HepG2 (cell line): ENCODE measurements around the gene LRRC28. TPM values are rescaled to one million over a fixed set of nuclear protein-coding genes. Genes with fewer than 3 reads are reported as not detected.
A peak's percentile ranks its signal among the peaks of the same experiment; 100 is the strongest.

Experiments
- ATAC-seq: fragments of 200-7000 bp; cut with Tn5 transposase; 3 replicates; pipeline ENCODE4 v1.9.1; 2020; ENCODE audit warnings: mild to moderate bottlenecking, moderate library complexity
- BruUV-seq: library from RNA; stranded (reverse); fragments of 400-500 nt; replicated peaks from 2 replicates; lab custom pipeline; 2021; lab: Mats Ljungman, UMichigan
- CTCF ChIA-PET: fragments of 300-600 bp; formaldehyde crosslinking; extraction: SDS; loops from one replicate; lab custom pipeline; 2021; ENCODE audit warnings: low total read pairs, inconsistent platforms, low intra/inter-chr PET ratio; lab: Yijun Ruan, JAX
- POLR2A ChIA-PET: fragments of 350-600 bp; sonication (Branson Sonifier 250); formaldehyde crosslinking; loops from one replicate; lab custom pipeline; 2020; ENCODE audit warnings: antibody characterized with exemption, inconsistent platforms; lab: Yijun Ruan, JAX
- DNase-seq: peaks from one replicate; pipeline ENCODE4 v3.0.0-alpha.2; 2015; ENCODE audit warnings: low spot score
- FAIRE-seq: peaks from 3 replicates; lab custom pipeline; 2011; peaks lifted over from hg19 to GRCh38; lab: Jason Lieb, UNC
- H2AFZ ChIP-seq: one replicate; pipeline ENCODE4 v1.6.1; 2011; ENCODE audit warnings: low read length, inconsistent platforms
- H3K27ac ChIP-seq: fragments of 300-600 bp; 3 replicates; pipeline ENCODE4 v1.8.0; 2011; ENCODE audit warnings: mixed run types, mild to moderate bottlenecking, mixed read lengths, low read length, inconsistent platforms; ENCODE audit not compliant: insufficient read depth; ENCODE audit errors: extremely low read length
- H3K27me3 ChIP-seq, 2 experiments: fragments of 200-600 bp in 1 of 2; 2 replicates in 1 of 2; 3 replicates in 1 of 2; pipeline versions ENCODE4 v1.6.0 to v1.8.0; 2011; ENCODE audit warnings: low read length in 2 of 2, mild to moderate bottlenecking in 2 of 2, moderate library complexity in 2 of 2, inconsistent platforms in 1 of 2; ENCODE audit not compliant: insufficient read depth in 2 of 2, control insufficient read depth in 1 of 2
- H3K36me3 ChIP-seq, 2 experiments: fragments of 200-600 bp in 1 of 2; replicated peaks in 1 of 2; 2 replicates in 1 of 2; 3 replicates in 1 of 2; pipeline versions ENCODE4 v1.5.1 to v1.8.0; 2011; ENCODE audit warnings: low read length in 2 of 2, inconsistent platforms in 1 of 2; ENCODE audit not compliant: insufficient read depth in 2 of 2, control insufficient read depth in 1 of 2
- H3K4me1 ChIP-seq: 2 replicates; pipeline ENCODE4 v1.5.1; 2012; ENCODE audit warnings: low read length, inconsistent platforms; ENCODE audit not compliant: insufficient read depth
- H3K4me2 ChIP-seq: 2 replicates; pipeline ENCODE4 v1.6.0; 2011; ENCODE audit warnings: low read depth, low read length, inconsistent platforms
- H3K4me3 ChIP-seq, 3 experiments: fragments of 200-600 bp in 1 of 3; sonication (generic), shearing (Covaris generic) in 1 of 3; replicated peaks in 1 of 3; 2 replicates each; pipeline ENCODE4 v1.5.1; 2011 to 2016; ENCODE audit warnings: low read length in 3 of 3, inconsistent platforms in 2 of 3, low read depth in 2 of 3, mild to moderate bottlenecking in 2 of 3, control low read depth in 1 of 3, mixed read lengths in 1 of 3; ENCODE audit not compliant: insufficient read depth in 1 of 3
- H3K79me2 ChIP-seq: one replicate; pipeline ENCODE4 v1.6.1; 2011; ENCODE audit warnings: low read length, inconsistent platforms; ENCODE audit not compliant: insufficient read depth
- H3K9ac ChIP-seq: 2 replicates; pipeline ENCODE4 v1.6.0; 2011; ENCODE audit warnings: mild to moderate bottlenecking, low read depth, low read length, inconsistent platforms; ENCODE audit not compliant: insufficient read depth
- H3K9me3 ChIP-seq: 2 replicates; pipeline ENCODE4 v1.5.1; 2012; ENCODE audit warnings: mild to moderate bottlenecking, low read length
- H4K20me1 ChIP-seq: 2 replicates; pipeline ENCODE4 v1.6.0; 2011; ENCODE audit warnings: inconsistent platforms, mild to moderate bottlenecking, low read length, moderate library complexity; ENCODE audit not compliant: insufficient read depth
- CEBPG ChIP-seq: IDR thresholded peaks from 2 replicates; pipeline ENCODE4 v1.6.1; 2016
- FOXP1 ChIP-seq, 2 experiments: fragments of 450-650 bp in 1 of 2; IDR thresholded peaks; 2 replicates each; pipeline ENCODE4 v1.6.1; 2017 to 2018; ENCODE audit warnings: antibody characterized with exemption in 1 of 2
- KLF16 ChIP-seq, 2 experiments: sonication (generic) in 1 of 2; formaldehyde crosslinking in 1 of 2; IDR thresholded peaks; 2 replicates each; pipeline versions ENCODE4 v1.6.1 to v1.8.0; 2016 to 2023; ENCODE audit warnings: missing genetic modification reagents in 2 of 2, missing compliant biosample characterization in 1 of 2
- POGZ ChIP-seq: sonication (generic); formaldehyde crosslinking; IDR thresholded peaks from 2 replicates; pipeline ENCODE4 v1.4.0; 2020; ENCODE audit warnings: mild to moderate bottlenecking, missing genetic modification reagents
- RARA ChIP-seq: IDR thresholded peaks from 2 replicates; pipeline ENCODE4 v1.6.1; 2016; ENCODE audit warnings: missing genetic modification reagents, missing compliant biosample characterization
- SALL1 ChIP-seq: sonication (generic); formaldehyde crosslinking; IDR thresholded peaks from 2 replicates; pipeline ENCODE4 v1.8.0; 2022; ENCODE audit warnings: mild to moderate bottlenecking, missing genetic modification reagents
- ZMYM4 ChIP-seq: sonication (generic); formaldehyde crosslinking; IDR thresholded peaks from 2 replicates; pipeline ENCODE4 v1.8.1; 2023; ENCODE audit warnings: mild to moderate bottlenecking, missing genetic modification reagents
- WGBS: methylation state at CpG from one replicate; pipeline ENCODE4 v1.1.6; 2017; ENCODE audit warnings: low lambda C conversion rate; 5-methylcytosine and 5-hydroxymethylcytosine counted together
- in situ Hi-C: cut with HindIII; loops from 2 replicates; pipeline ENCODE4 v1.10.0; 2017; ENCODE audit warnings: low pct_unique_long_range_greater_than_20kb; ENCODE audit not compliant: extremely low pct_ligation_motif_present
- intact Hi-C: fragments of 100-400 bp; cut with micrococcal nuclease; formaldehyde crosslinking; loops from one replicate; pipeline ENCODE4 v1.10.0; 2022; ENCODE audit not compliant: unreplicated experiment
- polyA plus RNA-seq, 8 experiments: library from polyadenylated mRNA; depleted of rRNA in 3 of 8; stranded (reverse) in 7 of 8; unstranded in 1 of 8; fragments of >200 nt; fragmentation: Illumina TruSeq in 4 of 8; extraction: Trizol in 4 of 8; gene quantifications; 2 replicates each; pipeline versions ENCODE4 v1.2.1 to v1.2.3, GENCODE V29; 2011 to 2016; ENCODE audit warnings: low read depth in 4 of 8, missing spikeins in 1 of 8, mixed read lengths in 1 of 8; ENCODE audit not compliant: insufficient read depth in 1 of 8
- total RNA-seq, 5 experiments: library from RNA; depleted of rRNA; stranded (reverse); fragments of >200 nt; fragmentation: Illumina TruSeq; extraction: Trizol; gene quantifications; 2 replicates each; pipeline ENCODE4 v1.2.3, GENCODE V29; 2016; ENCODE audit warnings: low read depth in 1 of 5
- TF ChIP-seq, protein P1 (sequence below): IDR thresholded peaks from 2 replicates; pipeline ENCODE4 v1.4.0; 2020; ENCODE audit warnings: mild to moderate bottlenecking, missing genetic modification reagents
- TF ChIP-seq, protein P2 (sequence below): sonication (generic); formaldehyde crosslinking; IDR thresholded peaks from 2 replicates; pipeline ENCODE4 v1.4.0; 2020; ENCODE audit warnings: missing genetic modification reagents
- TF ChIP-seq, protein P3 (sequence below): sonication (generic); formaldehyde crosslinking; IDR thresholded peaks from 2 replicates; pipeline ENCODE4 v1.4.0; 2020; ENCODE audit warnings: missing genetic modification reagents

The LRRC28 gene
- total and polyA plus RNA-seq, 2 of the 13 experiments (the other 11 are each of a cell fraction or from before 2014, with no cell fraction given) = 17.5 to 21.3 TPM

DNA sequence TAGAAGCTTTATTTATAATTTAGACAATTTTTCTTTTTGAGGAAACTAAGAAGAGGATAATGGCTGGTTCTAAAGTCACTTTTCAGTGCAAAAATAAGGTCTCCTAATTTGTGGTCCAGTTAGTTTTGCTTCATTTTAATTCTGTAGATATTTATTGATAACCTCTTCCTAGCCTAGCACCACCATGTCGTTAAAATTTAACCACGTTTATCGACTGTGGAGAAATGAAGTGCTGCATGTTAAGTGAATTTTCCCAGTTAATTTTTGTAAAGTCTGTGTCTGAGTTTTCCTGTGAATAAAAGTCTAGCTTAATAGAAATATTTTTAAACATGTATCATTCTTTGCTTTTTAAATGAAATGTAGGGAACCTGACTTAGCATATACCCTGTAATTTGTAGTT is 16.7 kb downstream of the LRRC28 start:
- Histone ChIP-seq H2AFZ (no peak overlapping the region), H3K36me3 (no peaks in the 10 kb centered on the region), H3K9ac (no peak overlapping the region), H3K4me3 (no peak overlapping the region), H3K27me3 (no peaks in the 10 kb centered on the region), H4K20me1 (no peaks in the 10 kb centered on the region), H3K4me1 (peaks cover 41% of the 10 kb centered on the region), H3K9me3 (no peaks in the 10 kb centered on the region), H3K27ac (peak overlapping the region; percentile 14), H3K79me2 (no peaks in the 10 kb centered on the region), H3K4me2 (peak overlapping the region; percentile 36)
- BruUV-seq = no TSS peak
- FAIRE-seq (no peak), ATAC-seq (no peak), DNase-seq (no peak)
- intact Hi-C loops (no loop called here), in situ Hi-C loops (loop anchor here (5.0 to 25.0 kb wide), 3 partner anchors 449 to 1069 kb away; partner anchors contain the start of gene ADAMTS17)
- no peak for TF ChIP-seq KLF16 (CRISPR knock-in tag; IDR thresholded peaks at IDR 0.05)
- peak; percentile 2; the same call in 1 of the 2 replicates for TF ChIP-seq POGZ
- CTCF ChIA-PET = no interaction called here
- WGBS = 37% methylated on average over 3 of the region's 3 CpGs
- POLR2A ChIA-PET = interaction anchor here (1.0 kb wide), 1 partner anchor 17 kb away, joined by 3 read pairs; the partner anchor contains the start of gene LRRC28

DNA sequence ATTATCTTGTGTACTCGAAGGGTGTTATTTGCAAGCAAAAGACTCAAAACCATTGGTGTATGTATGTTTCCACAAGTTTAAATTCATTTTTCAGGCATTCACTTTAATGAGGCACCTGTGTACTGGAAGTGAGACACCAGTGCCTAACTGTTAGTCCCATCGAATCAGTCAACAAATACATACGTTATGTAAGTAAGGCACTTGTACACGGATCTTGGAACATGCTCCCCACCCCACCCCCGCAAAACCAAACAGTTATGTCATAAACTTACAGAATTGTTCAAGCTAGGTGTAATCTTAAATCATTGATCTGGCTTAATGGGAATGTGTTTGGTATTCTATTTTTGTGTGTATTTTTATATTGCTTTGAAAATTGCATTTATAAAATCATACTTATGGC is 17.1 kb downstream of the LRRC28 start:
- ATAC-seq = peak; percentile 48; the same call in 1 of the 3 replicates
- Histone ChIP-seq H3K9me3 (no peaks in the 10 kb centered on the region), H2AFZ (no peak overlapping the region), H3K4me1 (peaks cover 41% of the 10 kb centered on the region), H4K20me1 (no peaks in the 10 kb centered on the region), H3K4me3 (no peak overlapping the region), H3K79me2 (no peaks in the 10 kb centered on the region), H3K9ac (no peak overlapping the region), H3K27ac (peak overlapping the region; percentile 14), H3K4me2 (peak overlapping the region; percentile 36), H3K27me3 (no peaks in the 10 kb centered on the region), H3K36me3 (no peaks in the 10 kb centered on the region)
- DNase-seq = peak; percentile 24
- intact Hi-C loops = no loop called here
- BruUV-seq = no TSS peak
- in situ Hi-C loops = loop anchor here (5.0 to 25.0 kb wide), 3 partner anchors 449 to 1069 kb away; partner anchors contain the start of gene ADAMTS17
- WGBS = 23% methylated on average over 5 of the region's 5 CpGs
- peak; percentile 32 for FAIRE-seq
- POLR2A ChIA-PET = no interaction called here
- CTCF ChIA-PET = no interaction called here
- TF ChIP-seq, protein P1, sequence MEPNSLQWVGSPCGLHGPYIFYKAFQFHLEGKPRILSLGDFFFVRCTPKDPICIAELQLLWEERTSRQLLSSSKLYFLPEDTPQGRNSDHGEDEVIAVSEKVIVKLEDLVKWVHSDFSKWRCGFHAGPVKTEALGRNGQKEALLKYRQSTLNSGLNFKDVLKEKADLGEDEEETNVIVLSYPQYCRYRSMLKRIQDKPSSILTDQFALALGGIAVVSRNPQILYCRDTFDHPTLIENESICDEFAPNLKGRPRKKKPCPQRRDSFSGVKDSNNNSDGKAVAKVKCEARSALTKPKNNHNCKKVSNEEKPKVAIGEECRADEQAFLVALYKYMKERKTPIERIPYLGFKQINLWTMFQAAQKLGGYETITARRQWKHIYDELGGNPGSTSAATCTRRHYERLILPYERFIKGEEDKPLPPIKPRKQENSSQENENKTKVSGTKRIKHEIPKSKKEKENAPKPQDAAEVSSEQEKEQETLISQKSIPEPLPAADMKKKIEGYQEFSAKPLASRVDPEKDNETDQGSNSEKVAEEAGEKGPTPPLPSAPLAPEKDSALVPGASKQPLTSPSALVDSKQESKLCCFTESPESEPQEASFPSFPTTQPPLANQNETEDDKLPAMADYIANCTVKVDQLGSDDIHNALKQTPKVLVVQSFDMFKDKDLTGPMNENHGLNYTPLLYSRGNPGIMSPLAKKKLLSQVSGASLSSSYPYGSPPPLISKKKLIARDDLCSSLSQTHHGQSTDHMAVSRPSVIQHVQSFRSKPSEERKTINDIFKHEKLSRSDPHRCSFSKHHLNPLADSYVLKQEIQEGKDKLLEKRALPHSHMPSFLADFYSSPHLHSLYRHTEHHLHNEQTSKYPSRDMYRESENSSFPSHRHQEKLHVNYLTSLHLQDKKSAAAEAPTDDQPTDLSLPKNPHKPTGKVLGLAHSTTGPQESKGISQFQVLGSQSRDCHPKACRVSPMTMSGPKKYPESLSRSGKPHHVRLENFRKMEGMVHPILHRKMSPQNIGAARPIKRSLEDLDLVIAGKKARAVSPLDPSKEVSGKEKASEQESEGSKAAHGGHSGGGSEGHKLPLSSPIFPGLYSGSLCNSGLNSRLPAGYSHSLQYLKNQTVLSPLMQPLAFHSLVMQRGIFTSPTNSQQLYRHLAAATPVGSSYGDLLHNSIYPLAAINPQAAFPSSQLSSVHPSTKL = peak; percentile 68
- peak; percentile 40; the same call in 1 of the 2 replicates for TF ChIP-seq SALL1 (CRISPR knock-in tag)
- TF ChIP-seq, protein P2, sequence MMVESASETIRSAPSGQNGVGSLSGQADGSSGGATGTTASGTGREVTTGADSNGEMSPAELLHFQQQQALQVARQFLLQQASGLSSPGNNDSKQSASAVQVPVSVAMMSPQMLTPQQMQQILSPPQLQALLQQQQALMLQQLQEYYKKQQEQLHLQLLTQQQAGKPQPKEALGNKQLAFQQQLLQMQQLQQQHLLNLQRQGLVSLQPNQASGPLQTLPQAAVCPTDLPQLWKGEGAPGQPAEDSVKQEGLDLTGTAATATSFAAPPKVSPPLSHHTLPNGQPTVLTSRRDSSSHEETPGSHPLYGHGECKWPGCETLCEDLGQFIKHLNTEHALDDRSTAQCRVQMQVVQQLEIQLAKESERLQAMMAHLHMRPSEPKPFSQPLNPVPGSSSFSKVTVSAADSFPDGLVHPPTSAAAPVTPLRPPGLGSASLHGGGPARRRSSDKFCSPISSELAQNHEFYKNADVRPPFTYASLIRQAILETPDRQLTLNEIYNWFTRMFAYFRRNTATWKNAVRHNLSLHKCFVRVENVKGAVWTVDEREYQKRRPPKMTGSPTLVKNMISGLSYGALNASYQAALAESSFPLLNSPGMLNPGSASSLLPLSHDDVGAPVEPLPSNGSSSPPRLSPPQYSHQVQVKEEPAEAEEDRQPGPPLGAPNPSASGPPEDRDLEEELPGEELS (CRISPR knock-in tag) = peak; percentile 70
- peak; percentile 12; the same call in 1 of the 2 replicates for TF ChIP-seq CEBPG (CRISPR knock-in tag)
- TF ChIP-seq ZMYM4 (CRISPR knock-in tag) = 0 out of 2 replicates have a peak, but pooled peaks have one; percentile 46
- TF ChIP-seq, protein P3, sequence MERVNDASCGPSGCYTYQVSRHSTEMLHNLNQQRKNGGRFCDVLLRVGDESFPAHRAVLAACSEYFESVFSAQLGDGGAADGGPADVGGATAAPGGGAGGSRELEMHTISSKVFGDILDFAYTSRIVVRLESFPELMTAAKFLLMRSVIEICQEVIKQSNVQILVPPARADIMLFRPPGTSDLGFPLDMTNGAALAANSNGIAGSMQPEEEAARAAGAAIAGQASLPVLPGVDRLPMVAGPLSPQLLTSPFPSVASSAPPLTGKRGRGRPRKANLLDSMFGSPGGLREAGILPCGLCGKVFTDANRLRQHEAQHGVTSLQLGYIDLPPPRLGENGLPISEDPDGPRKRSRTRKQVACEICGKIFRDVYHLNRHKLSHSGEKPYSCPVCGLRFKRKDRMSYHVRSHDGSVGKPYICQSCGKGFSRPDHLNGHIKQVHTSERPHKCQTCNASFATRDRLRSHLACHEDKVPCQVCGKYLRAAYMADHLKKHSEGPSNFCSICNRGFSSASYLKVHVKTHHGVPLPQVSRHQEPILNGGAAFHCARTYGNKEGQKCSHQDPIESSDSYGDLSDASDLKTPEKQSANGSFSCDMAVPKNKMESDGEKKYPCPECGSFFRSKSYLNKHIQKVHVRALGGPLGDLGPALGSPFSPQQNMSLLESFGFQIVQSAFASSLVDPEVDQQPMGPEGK (CRISPR knock-in tag) = peak; percentile 79
- peak; percentile 52 for TF ChIP-seq RARA
- no peak for TF ChIP-seq FOXP1 (IDR thresholded peaks at IDR 0.05)
- peak; percentile 76 for TF ChIP-seq FOXP1 (CRISPR knock-in tag; IDR thresholded peaks at IDR 0.05)
